Adrenal gland (tissue), 12 donors: ENCODE results near the gene WDR87. TPM values are rescaled to one million over a fixed set of nuclear protein-coding genes. Genes with fewer than 3 reads are reported as not detected.
"Not testable (repeated sequence)": the region's sequence is repeated elsewhere in the genome, so short reads cannot be mapped to it uniquely, and the experiment has no call there.

Experiments
- DNase-seq, 7 donors: peaks; one replicate each; pipeline ENCODE4 v3.0.0-alpha.2; 2019 to 2020
- H3K27ac ChIP-seq, 5 donors: fragments of 200-600 bp; sonication (generic) in 4 of 5; 1 replicate in 3 of 5; 2 replicates in 2 of 5; pipeline versions ENCODE4 v1.5.1 to v1.8.0; 2016 to 2020; ENCODE audit warnings: mild to moderate bottlenecking in 1 of 5
- H3K27me3 ChIP-seq: fragments of 200-600 bp; 2 replicates; pipeline ENCODE4 v1.8.0; 2021
- H3K36me3 ChIP-seq, 2 donors: fragments of 200-600 bp; replicated peaks in 1 of 2; 1 replicate in 1 of 2; 2 replicates in 1 of 2; pipeline versions ENCODE4 v1.5.1 to v1.8.0; 2018 to 2022
- H3K4me1 ChIP-seq, 2 donors: fragments of 200-600 bp; replicated peaks in 1 of 2; 1 replicate in 1 of 2; 2 replicates in 1 of 2; pipeline versions ENCODE4 v1.5.1 to v1.8.0; 2018 to 2021
- H3K4me3 ChIP-seq, 4 donors: fragments of 200-600 bp; sonication (generic) in 3 of 4; one replicate each; pipeline ENCODE4 v1.5.1; 2016 to 2018
- H3K9me3 ChIP-seq, 3 donors: fragments of 200-600 bp; sonication (generic) in 1 of 3; replicated peaks in 1 of 3; 1 replicate in 2 of 3; 2 replicates in 1 of 3; pipeline versions ENCODE4 v1.5.1 to v1.8.0; 2016 to 2021
- POLR2A ChIP-seq, 2 donors: fragments of 450-650 bp; IDR thresholded peaks; one replicate each; pipeline ENCODE4 v1.6.1; 2017; ENCODE audit warnings: antibody characterized with exemption in 2 of 2, mild to moderate bottlenecking in 2 of 2, moderate library complexity in 1 of 2
- WGBS, 4 donors: extraction: QIAGEN DNeasy Blood & Tissue Kit in 2 of 4; methylation state at CpG; one replicate each; pipeline versions ENCODE4 v1.1.5 to v1.1.7; 2013 to 2017; 5-methylcytosine and 5-hydroxymethylcytosine counted together
- intact Hi-C, 2 donors: fragments of 100-400 bp; cut with DNase I; formaldehyde crosslinking; loops; one replicate each; pipeline versions ENCODE4 v1.14.1 to v1.15.0; 2022 to 2023
- polyA plus RNA-seq, 3 donors: library from polyadenylated mRNA; stranded (reverse); fragments of 200-250 nt in 2 of 3; fragments of 350-450 nt in 1 of 3; fragmentation: Illumina TruSeq in 1 of 3; extraction: RNeasy Lipid Tissue Mini Kit (QIAGEN cat#74804) in 1 of 3; gene quantifications; one replicate each; pipeline ENCODE4 v1.2.3, GENCODE V29; 2013 to 2014
- total RNA-seq, 9 donors: library from RNA; depleted of rRNA in 4 of 9; stranded (reverse); fragments of >200 nt in 4 of 9; fragments of 120-200 nt in 1 of 9; fragmentation: NEBNext Ultra II Directional in 1 of 9; extraction: Animal tissue kit (Norgen Biotek cat#: 25700) in 1 of 9; gene quantifications; one replicate each; pipeline versions ENCODE4 v1.1.0 to v1.2.4, GENCODE V29; 2013 to 2023
- TF ChIP-seq, protein P1 (sequence below), 6 experiments: fragments of 450-650 bp in 4 of 6; fragments of 200-600 bp in 2 of 6; sonication (generic) in 1 of 6; IDR thresholded peaks; 1 replicate in 5 of 6; 2 replicates in 1 of 6; pipeline versions ENCODE4 v1.5.1 to v1.8.0; 2016 to 2021; ENCODE audit warnings: antibody characterized with exemption in 6 of 6, mild to moderate bottlenecking in 2 of 6, moderate library complexity in 1 of 6
- donor health status: healthy with polysubstance abuse.
- donor health status: Bipolar disorder and iron deficiency.
- donor health status: DM: yes; HTN: yes; CAD: no.
- donor health status: DM: no; HTN: no; CAD: no.
- donor health status: DM: no; HTN: no; CAD: no.
- donor health status: DM: yes; HTN: yes; CAD: no.

Gene WDR87
- total and polyA plus RNA-seq, 12 donors: under 0.01 to 0.08 TPM; not detected in 10

DNA sequence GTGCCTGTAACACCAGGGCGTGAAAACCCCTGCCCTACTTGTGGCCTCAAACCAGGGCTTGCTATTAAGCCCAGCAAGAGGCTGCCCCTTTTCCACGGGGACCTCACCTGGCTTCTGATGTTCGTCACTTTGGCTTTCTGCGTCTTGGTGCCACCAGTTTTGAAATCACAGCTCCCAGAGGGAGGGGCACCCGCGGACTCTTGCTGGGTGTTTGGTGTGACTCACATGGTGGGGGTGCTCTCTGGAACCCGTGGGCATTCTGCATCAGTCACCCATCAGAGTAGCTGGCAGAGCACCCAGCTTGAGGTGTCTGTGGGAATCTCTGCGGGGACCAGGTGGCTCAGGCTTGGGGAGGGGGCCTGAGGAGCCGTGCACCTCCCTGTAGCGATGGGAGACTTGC lies 19.9 kb upstream of the WDR87 start:
- no peaks in the 10 kb centered on the region for H3K36me3 ChIP-seq
- intact Hi-C loops: no loop called here
- no peak for DNase-seq
- 76 to 92% (median 87%) methylated on average over 6 to 10 of the region's 10 CpGs for WGBS, 4 donors
- H3K9me3 ChIP-seq: no peaks in the 10 kb centered on the region
- no peak overlapping the region for H3K4me3 ChIP-seq
- no peak overlapping the region for H3K27ac ChIP-seq
- H3K27me3 ChIP-seq: no peaks in the 10 kb centered on the region
- TF ChIP-seq POLR2A (IDR thresholded peaks at IDR 0.05): no peak
- TF ChIP-seq, protein P1, sequence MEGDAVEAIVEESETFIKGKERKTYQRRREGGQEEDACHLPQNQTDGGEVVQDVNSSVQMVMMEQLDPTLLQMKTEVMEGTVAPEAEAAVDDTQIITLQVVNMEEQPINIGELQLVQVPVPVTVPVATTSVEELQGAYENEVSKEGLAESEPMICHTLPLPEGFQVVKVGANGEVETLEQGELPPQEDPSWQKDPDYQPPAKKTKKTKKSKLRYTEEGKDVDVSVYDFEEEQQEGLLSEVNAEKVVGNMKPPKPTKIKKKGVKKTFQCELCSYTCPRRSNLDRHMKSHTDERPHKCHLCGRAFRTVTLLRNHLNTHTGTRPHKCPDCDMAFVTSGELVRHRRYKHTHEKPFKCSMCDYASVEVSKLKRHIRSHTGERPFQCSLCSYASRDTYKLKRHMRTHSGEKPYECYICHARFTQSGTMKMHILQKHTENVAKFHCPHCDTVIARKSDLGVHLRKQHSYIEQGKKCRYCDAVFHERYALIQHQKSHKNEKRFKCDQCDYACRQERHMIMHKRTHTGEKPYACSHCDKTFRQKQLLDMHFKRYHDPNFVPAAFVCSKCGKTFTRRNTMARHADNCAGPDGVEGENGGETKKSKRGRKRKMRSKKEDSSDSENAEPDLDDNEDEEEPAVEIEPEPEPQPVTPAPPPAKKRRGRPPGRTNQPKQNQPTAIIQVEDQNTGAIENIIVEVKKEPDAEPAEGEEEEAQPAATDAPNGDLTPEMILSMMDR (IDR thresholded peaks at IDR 0.05): no peak
- H3K4me1 ChIP-seq: peaks cover 0 to 8% of the 10 kb centered on the region in 2 donors

DNA sequence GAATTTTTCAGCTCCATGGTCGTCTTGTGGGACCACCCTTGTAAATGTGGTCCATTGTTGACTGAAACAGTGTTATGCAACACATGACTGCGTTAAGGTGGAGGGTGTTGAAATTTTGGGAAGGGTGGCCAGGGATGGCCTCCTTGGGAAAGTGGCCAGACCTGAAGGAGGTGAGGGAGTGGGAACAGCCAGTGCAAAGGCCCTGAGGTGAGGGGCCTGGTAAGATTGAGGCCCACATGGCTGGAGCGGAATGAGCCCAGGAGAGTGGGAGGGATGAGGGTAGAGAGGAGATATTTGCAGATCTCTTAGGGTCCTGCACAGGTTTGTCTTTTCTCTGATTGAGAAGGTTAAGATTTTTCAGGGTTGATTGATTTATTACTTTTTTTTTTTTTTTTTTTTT lies 18.8 kb upstream of the WDR87 start:
- intact Hi-C loops: no loop called here
- H3K27me3 ChIP-seq: no peaks in the 10 kb centered on the region
- DNase-seq: no peak

DNA sequence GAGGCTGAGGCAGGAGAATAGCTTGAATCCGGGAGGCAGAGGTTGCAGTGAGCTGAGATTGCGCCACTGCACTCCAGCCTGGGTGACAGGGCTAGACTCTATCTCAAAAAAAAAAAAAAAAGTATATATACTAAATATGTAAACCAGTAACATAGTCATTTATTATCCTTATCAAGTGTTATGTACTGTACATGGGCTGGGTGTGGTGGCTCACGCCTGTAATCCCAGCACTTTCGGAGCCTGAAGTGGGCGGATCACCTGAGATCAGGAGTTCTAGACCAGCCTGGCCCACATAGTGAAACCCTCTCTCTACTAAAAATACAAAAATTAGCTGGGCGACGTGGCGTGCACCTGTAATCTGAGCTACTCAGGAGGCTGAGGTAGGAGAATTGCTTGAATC lies 18.2 kb upstream of the WDR87 start:
- 95 to 99% (median 96%) methylated on average over 8 of the region's 8 CpGs for WGBS, 4 donors
- H3K36me3 ChIP-seq: not testable (repeated sequence)

More for the DNA sequence above, 18.8 kb upstream of the WDR87 start:
- WGBS, 4 donors: 85 to 93% (median 91%) methylated on average over 3 of the region's 3 CpGs
- no peak for TF ChIP-seq POLR2A (IDR thresholded peaks at IDR 0.05)
- TF ChIP-seq, protein P1 (IDR thresholded peaks at IDR 0.05): no peak
- Histone ChIP-seq H3K36me3 (no peaks in the 10 kb centered on the region), H3K4me3 (no peak overlapping the region), H3K27ac (no peak overlapping the region), H3K4me1 (peaks cover 0 to 8% of the 10 kb centered on the region in 2 donors), H3K9me3 (no peaks in the 10 kb centered on the region)

DNA sequence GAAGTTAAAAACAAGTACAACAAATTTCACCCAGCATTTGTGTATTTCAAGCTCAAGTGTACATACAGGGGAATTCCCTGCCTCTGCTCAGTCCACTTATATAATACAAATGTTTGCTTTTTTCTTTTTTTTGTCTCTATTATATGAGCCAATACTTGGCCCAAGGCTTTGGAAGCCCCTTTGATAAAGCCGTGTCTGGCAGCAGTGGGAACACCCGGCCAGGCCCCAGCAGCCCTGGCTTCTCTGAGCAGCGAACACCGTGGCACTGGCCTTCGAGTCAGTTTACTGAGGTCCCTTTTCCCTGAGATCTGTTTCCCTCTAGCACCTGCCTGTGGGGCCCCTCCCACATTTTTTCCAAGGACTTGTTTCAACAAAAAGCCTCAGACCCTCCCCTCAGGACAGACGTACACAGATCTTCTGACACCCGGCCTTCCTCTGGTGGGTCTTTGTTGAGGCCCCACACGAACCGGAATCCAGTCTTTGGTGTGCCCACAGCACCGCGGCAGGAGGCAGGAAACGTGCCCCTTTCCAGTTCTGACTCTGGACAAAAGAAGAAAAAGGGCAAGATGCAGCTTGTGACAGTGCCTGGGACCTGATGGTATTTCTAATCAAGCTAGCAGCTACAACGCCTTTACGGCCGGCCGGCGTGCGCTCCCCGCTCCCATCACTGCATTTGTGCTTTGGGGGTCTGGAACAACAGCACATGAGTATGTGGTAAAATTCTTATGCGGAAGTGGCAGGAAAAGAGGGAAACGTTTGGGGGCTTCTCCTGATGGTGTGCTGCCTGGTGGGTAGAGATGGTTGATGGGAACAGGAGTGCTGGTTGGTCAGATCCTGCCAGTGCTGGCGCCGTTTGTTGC lies 14.4 kb upstream of the WDR87 start:
- no peaks in the 10 kb centered on the region for H3K4me1 ChIP-seq
- no peaks in the 10 kb centered on the region for H3K27me3 ChIP-seq
- intact Hi-C loops: no loop called here
- no peaks in the 10 kb centered on the region for H3K36me3 ChIP-seq
- H3K9me3 ChIP-seq: no peaks in the 10 kb centered on the region
- 78 to 85% (median 82%) methylated on average over 23 of the region's 23 CpGs for WGBS, 4 donors
- no peak overlapping the region for H3K4me3 ChIP-seq
- TF ChIP-seq, protein P1 (IDR thresholded peaks at IDR 0.05): no peak
- no peak for TF ChIP-seq POLR2A (IDR thresholded peaks at IDR 0.05)
- no peak overlapping the region for H3K27ac ChIP-seq
- DNase-seq: no peak

More for the DNA sequence above, 18.2 kb upstream of the WDR87 start:
- H3K27me3 ChIP-seq, H3K27ac ChIP-seq, H3K4me3 ChIP-seq, DNase-seq, H3K4me1 ChIP-seq, H3K9me3 ChIP-seq, intact Hi-C loops: not testable (repeated sequence)
